ENCODE results near the gene STARD3. TPM values are rescaled to one million over a fixed set of nuclear protein-coding genes. Genes with fewer than 3 reads are reported as not detected.

The STARD3 gene
- total RNA-seq, 1 donor from 2014 or later: 18.4 TPM

- no peak for FAIRE-seq
These were observed 16.3 kb downstream of the STARD3 start for GRCh38 chr17:39653316-39653661.

DNA sequence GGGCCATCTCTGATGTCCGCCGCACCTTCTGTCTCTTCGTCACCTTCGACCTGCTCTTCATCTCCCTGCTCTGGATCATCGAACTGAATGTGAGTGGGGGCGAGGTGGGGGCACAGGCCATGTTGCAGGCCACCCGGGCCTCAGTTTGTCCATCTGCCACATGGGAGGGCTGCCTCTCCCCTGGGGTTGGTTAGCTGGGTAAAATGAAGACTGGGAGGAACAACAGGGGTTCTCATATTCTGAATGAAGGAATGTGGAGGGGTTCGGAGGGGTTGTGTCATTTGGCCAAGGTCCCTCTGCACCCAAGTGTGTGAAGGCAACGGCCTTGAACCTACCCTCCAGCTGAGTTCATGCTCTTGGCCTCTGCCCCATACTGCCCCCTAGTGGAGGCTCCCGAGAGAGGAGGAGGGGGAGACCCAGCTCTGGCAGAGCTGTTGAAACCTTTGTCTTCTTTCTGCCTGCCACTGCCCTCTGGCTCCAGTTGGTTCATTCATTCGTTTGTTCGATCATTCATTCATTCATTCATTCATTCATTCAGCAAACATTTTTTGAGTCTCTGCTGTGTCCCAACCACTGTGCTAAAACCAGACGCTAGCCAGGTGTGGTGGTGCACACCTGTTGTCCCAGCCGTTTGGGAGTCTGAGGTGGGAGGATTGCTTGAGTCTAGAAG, 16.9 kb downstream of the STARD3 start:
- no peak for FAIRE-seq

More at GRCh38 chr17:39653316-39653661, 16.3 kb downstream of the STARD3 start:
- no peak for TF ChIP-seq CTCF (IDR thresholded peaks at IDR 0.05; ENCODE audit: insufficient read depth, low read length, severe bottlenecking)
- H3K4me3 ChIP-seq (ENCODE audit: low read depth, low read length): no peak overlapping the region
- peaks cover 2% of the 10 kb centered on the region for H3K36me3 ChIP-seq (ENCODE audit: control insufficient read depth, insufficient read depth, low read length)
- no peak for DNase-seq (ENCODE audit: low read depth)
- no peaks in the 10 kb centered on the region for H3K27me3 ChIP-seq (ENCODE audit: control insufficient read depth, insufficient read depth, low read length)

DNA sequence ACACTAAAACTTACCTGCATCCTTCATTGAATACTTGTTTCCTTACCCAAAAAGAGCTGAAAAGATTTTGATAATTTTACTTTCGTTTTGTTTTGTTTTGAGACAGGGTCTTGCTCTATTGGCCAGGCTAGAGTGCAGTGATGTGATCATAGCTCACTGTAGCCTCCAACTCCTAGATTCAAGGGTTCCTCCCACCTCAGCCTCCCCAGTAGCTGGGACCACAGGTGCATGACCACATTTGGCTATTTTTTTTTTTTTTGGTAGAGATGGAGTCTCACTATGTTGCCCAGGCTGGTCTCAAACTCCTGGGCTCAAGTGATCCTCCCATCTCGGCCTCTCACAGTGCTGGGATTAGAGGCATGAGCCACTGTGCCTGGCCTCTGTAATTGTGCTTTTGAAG, 18.2 kb downstream of the STARD3 start:
- Histone ChIP-seq H3K4me3 (ENCODE audit: low read depth, low read length) (no peak overlapping the region), H3K27me3 (ENCODE audit: control insufficient read depth, insufficient read depth, low read length) (no peaks in the 10 kb centered on the region), H3K36me3 (ENCODE audit: control insufficient read depth, insufficient read depth, low read length) (peaks cover 6% of the 10 kb centered on the region)
- FAIRE-seq: no peak
- no peak for TF ChIP-seq CTCF (IDR thresholded peaks at IDR 0.05; ENCODE audit: insufficient read depth, low read length, severe bottlenecking)
- no peak for DNase-seq (ENCODE audit: low read depth)

More for the DNA sequence above, 16.9 kb downstream of the STARD3 start:
- peak; percentile 94 for TF ChIP-seq CTCF (IDR thresholded peaks at IDR 0.05; ENCODE audit: insufficient read depth, low read length, severe bottlenecking)
- H3K4me3 ChIP-seq (ENCODE audit: low read depth, low read length): no peak overlapping the region
- peak; percentile 13 for DNase-seq (ENCODE audit: low read depth)
- H3K27me3 ChIP-seq (ENCODE audit: control insufficient read depth, insufficient read depth, low read length): no peaks in the 10 kb centered on the region
- peaks cover 6% of the 10 kb centered on the region for H3K36me3 ChIP-seq (ENCODE audit: control insufficient read depth, insufficient read depth, low read length)

- TF ChIP-seq CTCF (IDR thresholded peaks at IDR 0.05; ENCODE audit: insufficient read depth, low read length, severe bottlenecking): no peak
- Histone ChIP-seq H3K4me3 (ENCODE audit: low read depth, low read length) (no peak overlapping the region), H3K36me3 (ENCODE audit: control insufficient read depth, insufficient read depth, low read length) (peaks cover 14% of the 10 kb centered on the region), H3K27me3 (ENCODE audit: control insufficient read depth, insufficient read depth, low read length) (no peaks in the 10 kb centered on the region)
- FAIRE-seq (no peak), DNase-seq (ENCODE audit: low read depth) (no peak)
These were observed 21.4 kb downstream of the STARD3 start for GRCh38 chr17:39658346-39658745.

GRCh38 chr17:39658760-39659159, 21.8 kb downstream of the STARD3 start:
- no peak for TF ChIP-seq CTCF (IDR thresholded peaks at IDR 0.05; ENCODE audit: insufficient read depth, low read length, severe bottlenecking)
- no peak for FAIRE-seq
- H3K27me3 ChIP-seq (ENCODE audit: control insufficient read depth, insufficient read depth, low read length): no peaks in the 10 kb centered on the region
- no peak overlapping the region for H3K4me3 ChIP-seq (ENCODE audit: low read depth, low read length)
- no peak for DNase-seq (ENCODE audit: low read depth)
- peaks cover 14% of the 10 kb centered on the region for H3K36me3 ChIP-seq (ENCODE audit: control insufficient read depth, insufficient read depth, low read length)
